GM19324 (cell line): ENCODE data around the gene ABCB9.
A peak's percentile ranks its signal among the peaks of the same experiment; 100 is the strongest.

Experiments used
- ATAC-seq: cut with Tn5 transposase; IDR thresholded peaks from one replicate; pipeline ENCODE4 v1.9.1; 2021; ENCODE audit warnings: mild to moderate bottlenecking, moderate library complexity; ENCODE audit not compliant: unreplicated experiment, low FRiP score

ABCB9 gene

GRCh38 chr12:122966743-122967550 lies 684 bp upstream of the ABCB9 start:
- ATAC-seq = no peak

- ATAC-seq = no peak
Measured at GRCh38 chr12:122965321-122965751, 927 bp downstream of the ABCB9 start.

GRCh38 chr12:122964439-122965257 lies 1.6 kb downstream of the ABCB9 start:
- no peak for ATAC-seq

GRCh38 chr12:122963941-122964265 lies 2.4 kb downstream of the ABCB9 start:
- no peak for ATAC-seq

- ATAC-seq = no peak
Measured at GRCh38 chr12:122961531-122962329, 4.5 kb downstream of the ABCB9 start.

- ATAC-seq = no peak
Measured at GRCh38 chr12:122960193-122960569, 6.1 kb downstream of the ABCB9 start.

GRCh38 chr12:122959566-122960192 lies 6.6 kb downstream of the ABCB9 start:
- no peak for ATAC-seq

GRCh38 chr12:122958198-122958888 lies 7.9 kb downstream of the ABCB9 start:
- ATAC-seq = no peak

- no peak for ATAC-seq
Measured at GRCh38 chr12:122956035-122956434, 10.2 kb downstream of the ABCB9 start.

GRCh38 chr12:122955156-122955555 lies 11.1 kb downstream of the ABCB9 start:
- ATAC-seq = no peak

- ATAC-seq = peak; percentile 52
Measured at GRCh38 chr12:122951979-122952892, 14.0 kb downstream of the ABCB9 start.

- no peak for ATAC-seq
Measured at GRCh38 chr12:122951406-122951805, 14.9 kb downstream of the ABCB9 start.

- ATAC-seq = no peak
Measured at GRCh38 chr12:122949816-122950675, 16.2 kb downstream of the ABCB9 start.

GRCh38 chr12:122949405-122949804 lies 16.9 kb downstream of the ABCB9 start:
- ATAC-seq = no peak

- no peak for ATAC-seq
Measured at GRCh38 chr12:122948605-122949004, 17.7 kb downstream of the ABCB9 start.

GRCh38 chr12:122947352-122947792 lies 18.9 kb downstream of the ABCB9 start:
- no peak for ATAC-seq

- no peak for ATAC-seq
Measured at GRCh38 chr12:122946690-122947341, 19.4 kb downstream of the ABCB9 start.
